Mammary epithelial cell (primary cell): ENCODE data around the gene DGKQ.

Experiments used
- EZH2 ChIP-seq: IDR thresholded peaks from 2 replicates; pipeline ENCODE4 v1.6.1; 2012; ENCODE audit warnings: low read length, inconsistent platforms, borderline replicate concordance
- TF ChIP-seq, protein P1 (sequence below), 2 donors: IDR thresholded peaks in 1 of 2; conservative IDR thresholded peaks in 1 of 2; 2 replicates each; pipeline ENCODE4 v1.5.1; 2011 to 2012; ENCODE audit warnings: inconsistent platforms in 2 of 2, low read length in 2 of 2, mild to moderate bottlenecking in 2 of 2, control low read depth in 1 of 2, low read depth in 1 of 2; ENCODE audit not compliant: insufficient read depth in 1 of 2; ENCODE audit errors: extremely low read depth in 1 of 2

DNA sequence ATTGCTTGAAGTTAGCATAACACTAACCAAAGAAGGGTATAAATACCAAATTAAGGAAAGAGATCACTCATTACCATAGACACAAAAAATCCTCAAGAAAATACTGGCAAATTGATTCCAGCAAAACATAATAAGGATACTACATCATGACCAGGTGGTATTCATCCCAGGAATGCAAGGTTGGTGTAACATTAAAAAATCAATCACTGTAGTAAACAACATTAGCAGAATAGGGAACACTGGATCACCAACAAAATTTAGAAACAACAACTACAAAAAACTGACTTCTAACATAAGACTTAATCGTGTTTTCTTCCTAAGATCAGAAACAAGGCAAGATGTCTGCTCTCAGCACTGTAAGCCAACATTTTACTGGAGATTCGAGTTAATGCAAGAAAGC is 55.4 kb downstream of the DGKQ start:
- TF ChIP-seq, protein P1, sequence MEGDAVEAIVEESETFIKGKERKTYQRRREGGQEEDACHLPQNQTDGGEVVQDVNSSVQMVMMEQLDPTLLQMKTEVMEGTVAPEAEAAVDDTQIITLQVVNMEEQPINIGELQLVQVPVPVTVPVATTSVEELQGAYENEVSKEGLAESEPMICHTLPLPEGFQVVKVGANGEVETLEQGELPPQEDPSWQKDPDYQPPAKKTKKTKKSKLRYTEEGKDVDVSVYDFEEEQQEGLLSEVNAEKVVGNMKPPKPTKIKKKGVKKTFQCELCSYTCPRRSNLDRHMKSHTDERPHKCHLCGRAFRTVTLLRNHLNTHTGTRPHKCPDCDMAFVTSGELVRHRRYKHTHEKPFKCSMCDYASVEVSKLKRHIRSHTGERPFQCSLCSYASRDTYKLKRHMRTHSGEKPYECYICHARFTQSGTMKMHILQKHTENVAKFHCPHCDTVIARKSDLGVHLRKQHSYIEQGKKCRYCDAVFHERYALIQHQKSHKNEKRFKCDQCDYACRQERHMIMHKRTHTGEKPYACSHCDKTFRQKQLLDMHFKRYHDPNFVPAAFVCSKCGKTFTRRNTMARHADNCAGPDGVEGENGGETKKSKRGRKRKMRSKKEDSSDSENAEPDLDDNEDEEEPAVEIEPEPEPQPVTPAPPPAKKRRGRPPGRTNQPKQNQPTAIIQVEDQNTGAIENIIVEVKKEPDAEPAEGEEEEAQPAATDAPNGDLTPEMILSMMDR (conservative IDR thresholded peaks at IDR 0.05 in 1 of 2, IDR thresholded peaks at IDR 0.05 in 1 of 2; ENCODE audit: extremely low read depth in 1 of 2, insufficient read depth in 1 of 2, low read depth in 1 of 2, low read length in 2 of 2) = no peak
- TF ChIP-seq EZH2 = no peak
